Left lung (tissue), 10 donors: ENCODE measurements around the gene GABRD. TPM values are rescaled to one million over a fixed set of nuclear protein-coding genes. Genes with fewer than 3 reads are reported as not detected.

Experiments used
- ATAC-seq: fragments of 200-7000 bp; cut with Tn5 transposase; one replicate; pipeline ENCODE4 v1.9.1; 2020; ENCODE audit warnings: moderate library complexity
- DNase-seq, 4 donors: peaks; one replicate each; pipeline ENCODE4 v3.0.0-alpha.2; 2013 to 2020
- H3K27ac ChIP-seq, 2 donors: fragments of 200-600 bp; sonication (generic) in 1 of 2; one replicate each; pipeline versions ENCODE4 v1.5.0 to v1.8.0; 2020 to 2021
- H3K27me3 ChIP-seq, 2 donors: fragments of 200-600 bp; sonication (generic) in 1 of 2; one replicate each; pipeline versions ENCODE4 v1.5.0 to v1.8.0; 2020 to 2021
- H3K36me3 ChIP-seq, 2 donors: fragments of 200-600 bp; sonication (generic) in 1 of 2; one replicate each; pipeline versions ENCODE4 v1.5.0 to v1.8.0; 2020 to 2021
- H3K4me1 ChIP-seq, 2 donors: fragments of 200-600 bp; one replicate each; pipeline ENCODE4 v1.8.0; 2021
- H3K4me3 ChIP-seq, 2 donors: fragments of 200-600 bp; sonication (generic) in 1 of 2; one replicate each; pipeline versions ENCODE4 v1.5.0 to v1.8.0; 2020 to 2021; ENCODE audit warnings: mild to moderate bottlenecking in 1 of 2
- H3K9me3 ChIP-seq, 2 donors: fragments of 200-600 bp; sonication (generic) in 1 of 2; one replicate each; pipeline versions ENCODE4 v1.5.0 to v1.8.0; 2020 to 2021
- CTCF ChIP-seq, 2 donors: fragments of 200-600 bp; sonication (generic) in 1 of 2; IDR thresholded peaks; one replicate each; pipeline versions ENCODE4 v1.5.0 to v1.8.0; 2021; ENCODE audit warnings: antibody characterized with exemption in 2 of 2
- intact Hi-C, 2 donors: fragments of 100-400 bp; cut with DNase I; formaldehyde crosslinking; loops; one replicate each; pipeline versions ENCODE4 v1.11.2 to v1.14.2; 2022
- polyA plus RNA-seq, 6 donors: library from polyadenylated mRNA; unstranded; fragments of 120-200 nt; gene quantifications; one replicate each; pipeline ENCODE4 v1.2.1, GENCODE V29; 2013; ENCODE audit not compliant: insufficient read length in 6 of 6
- total RNA-seq, 2 donors: library from RNA; stranded (reverse); fragmentation: NEBNext Ultra II Directional; extraction: Animal tissue kit (Norgen Biotek cat#: 25700); gene quantifications; one replicate each; pipeline ENCODE4 v1.2.1, GENCODE V29; 2021
- donor health status: DM: no; HTN: yes; CAD: no.
- donor health status: DM: no; HTN: no; CAD: no.

GABRD gene
- total and polyA plus RNA-seq, 8 donors: 0.31 to 14.2 (median 9.3) TPM

- ATAC-seq: no peak
Observed at GRCh38 chr1:2038229-2038628, 19.1 kb downstream of the GABRD start.

GRCh38 chr1:2039251-2039650 lies 20.1 kb downstream of the GABRD start:
- Histone ChIP-seq H3K27me3 (peaks cover 0 to 18% of the 10 kb centered on the region in 2 donors), H3K36me3 (no peaks in the 10 kb centered on the region), H3K27ac (no peak overlapping the region), H3K4me3 (no peak overlapping the region), H3K9me3 (no peaks in the 10 kb centered on the region), H3K4me1 (no peaks in the 10 kb centered on the region)
- ATAC-seq (no peak), DNase-seq (no peak)
- intact Hi-C loops: no loop called here
- TF ChIP-seq CTCF (IDR thresholded peaks at IDR 0.05): no peak

More at GRCh38 chr1:2038229-2038628, 19.1 kb downstream of the GABRD start:
- no peak for DNase-seq
- TF ChIP-seq CTCF (IDR thresholded peaks at IDR 0.05): no peak
- intact Hi-C loops: no loop called here
- Histone ChIP-seq H3K9me3 (no peaks in the 10 kb centered on the region), H3K4me3 (no peak overlapping the region), H3K27ac (no peak overlapping the region), H3K36me3 (no peaks in the 10 kb centered on the region), H3K4me1 (no peaks in the 10 kb centered on the region), H3K27me3 (peaks cover 0 to 9% of the 10 kb centered on the region in 2 donors)

GRCh38 chr1:2041305-2041704 lies 22.2 kb downstream of the GABRD start:
- ATAC-seq (no peak), DNase-seq (peak in 1 of 4 donors; percentile 69)
- TF ChIP-seq CTCF (IDR thresholded peaks at IDR 0.05): no peak
- H3K4me1 ChIP-seq: peaks cover 3 to 10% of the 10 kb centered on the region in 2 donors
- H3K27ac ChIP-seq: no peak overlapping the region
- peaks cover 0 to 35% of the 10 kb centered on the region in 2 donors for H3K27me3 ChIP-seq
- intact Hi-C loops: no loop called here
- no peak overlapping the region for H3K4me3 ChIP-seq
- H3K36me3 ChIP-seq: no peaks in the 10 kb centered on the region
- H3K9me3 ChIP-seq: no peaks in the 10 kb centered on the region

- no peak for ATAC-seq
- intact Hi-C loops: no loop called here
Observed at GRCh38 chr1:2041887-2042286, 22.7 kb downstream of the GABRD start.

More at GRCh38 chr1:2041887-2042286, 22.7 kb downstream of the GABRD start:
- Histone ChIP-seq H3K27me3 (peaks cover 0 to 39% of the 10 kb centered on the region in 2 donors), H3K4me1 (peaks cover 3 to 15% of the 10 kb centered on the region in 2 donors), H3K9me3 (no peaks in the 10 kb centered on the region), H3K36me3 (no peaks in the 10 kb centered on the region), H3K27ac (no peak overlapping the region), H3K4me3 (no peak overlapping the region)
- no peak for TF ChIP-seq CTCF (IDR thresholded peaks at IDR 0.05)
- DNase-seq: peak in 1 of 4 donors; percentile 49
